GM19468 (cell line): Measurements from ENCODE around the gene ACADS.

Experiments used
- ATAC-seq: cut with Tn5 transposase; IDR thresholded peaks from one replicate; pipeline ENCODE4 v1.9.1; 2021; ENCODE audit warnings: mild to moderate bottlenecking, moderate library complexity, moderate number of reproducible peaks; ENCODE audit not compliant: unreplicated experiment; ENCODE audit errors: extremely low read depth

The ACADS gene, protein sequence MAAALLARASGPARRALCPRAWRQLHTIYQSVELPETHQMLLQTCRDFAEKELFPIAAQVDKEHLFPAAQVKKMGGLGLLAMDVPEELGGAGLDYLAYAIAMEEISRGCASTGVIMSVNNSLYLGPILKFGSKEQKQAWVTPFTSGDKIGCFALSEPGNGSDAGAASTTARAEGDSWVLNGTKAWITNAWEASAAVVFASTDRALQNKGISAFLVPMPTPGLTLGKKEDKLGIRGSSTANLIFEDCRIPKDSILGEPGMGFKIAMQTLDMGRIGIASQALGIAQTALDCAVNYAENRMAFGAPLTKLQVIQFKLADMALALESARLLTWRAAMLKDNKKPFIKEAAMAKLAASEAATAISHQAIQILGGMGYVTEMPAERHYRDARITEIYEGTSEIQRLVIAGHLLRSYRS

DNA sequence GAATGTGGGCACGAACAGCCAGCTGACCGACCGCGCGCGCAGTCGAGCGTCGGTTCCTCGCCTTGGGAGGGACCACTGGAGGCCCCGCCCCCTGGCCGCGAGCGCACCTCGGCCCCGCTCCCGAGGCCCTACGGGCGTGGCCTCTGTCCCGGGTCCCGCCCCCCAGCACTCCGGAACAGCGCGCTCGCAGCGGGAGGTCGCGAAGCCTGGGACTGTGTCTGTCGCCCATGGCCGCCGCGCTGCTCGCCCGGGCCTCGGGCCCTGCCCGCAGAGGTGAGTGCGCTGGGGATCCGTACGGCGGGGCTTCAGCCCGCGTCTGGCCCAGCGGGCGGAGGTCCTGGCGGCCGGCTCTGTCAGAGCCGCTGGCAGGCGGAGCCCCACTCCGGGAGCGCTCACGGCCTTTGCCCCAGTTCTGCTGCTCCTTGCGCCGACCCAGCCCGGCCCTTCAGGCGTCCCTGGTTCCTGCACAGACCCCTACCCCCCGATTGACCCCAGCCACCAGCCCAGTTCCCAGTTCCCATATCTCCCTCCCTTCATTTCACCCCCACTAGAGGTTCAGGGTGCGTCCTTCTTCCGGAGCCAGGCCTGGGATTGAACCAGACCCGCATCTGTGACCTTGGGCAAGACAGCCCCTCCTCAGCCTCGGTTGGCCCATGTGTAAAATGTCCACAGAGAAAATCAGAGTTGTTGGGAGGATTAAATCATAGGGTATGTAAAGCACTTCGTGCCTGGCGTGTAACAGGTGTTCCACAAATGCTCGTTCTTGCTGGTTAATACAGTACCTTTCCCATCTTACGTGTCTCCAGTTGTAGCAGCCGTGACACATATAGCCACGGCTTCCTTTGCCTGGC, at the start of gene ACADS:
ACADS (plus strand) TSS at position 168 of the 851 bp plus-strand sequence; CDS start at position 228, 60 bp downstream.
- ATAC-seq: peak; percentile 94

DNA sequence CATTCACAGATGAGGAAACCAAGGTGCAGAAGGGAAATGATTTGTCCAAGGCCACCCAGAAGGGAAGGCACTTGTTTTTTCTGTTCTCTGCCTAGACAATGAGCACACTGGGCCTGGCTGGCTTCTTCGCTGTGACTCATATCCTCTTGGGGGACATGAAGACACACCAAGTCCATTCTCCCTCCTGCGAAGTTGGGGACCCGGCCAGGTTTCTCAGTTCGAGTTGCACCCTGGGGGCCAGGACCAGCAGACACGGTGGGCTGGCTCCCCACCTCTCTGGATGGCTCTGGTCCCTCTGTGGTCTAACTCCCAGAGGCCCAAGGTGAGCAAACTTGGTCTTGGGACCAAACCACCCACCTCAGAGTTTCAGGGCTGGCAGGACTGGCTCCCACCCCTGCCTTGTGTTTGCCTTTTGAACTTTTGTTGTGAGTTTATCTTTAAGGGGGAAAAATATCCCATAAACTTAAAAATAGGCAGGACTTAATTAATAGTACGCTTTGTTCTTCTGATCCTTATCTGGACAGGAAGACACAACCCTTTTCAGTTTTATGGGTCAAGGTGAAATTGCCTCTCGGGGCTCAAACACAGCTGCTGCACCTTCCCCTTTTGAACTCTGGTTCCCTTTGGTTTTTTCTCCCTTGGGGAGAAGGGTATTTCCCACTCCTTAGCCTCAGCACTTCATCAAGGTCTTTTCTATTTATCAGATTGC, 47.7 kb upstream of the ACADS start:
- peak; percentile 41 for ATAC-seq

GRCh38 chr12:120678572-120678971, 47.1 kb upstream of the ACADS start:
- no peak for ATAC-seq

DNA sequence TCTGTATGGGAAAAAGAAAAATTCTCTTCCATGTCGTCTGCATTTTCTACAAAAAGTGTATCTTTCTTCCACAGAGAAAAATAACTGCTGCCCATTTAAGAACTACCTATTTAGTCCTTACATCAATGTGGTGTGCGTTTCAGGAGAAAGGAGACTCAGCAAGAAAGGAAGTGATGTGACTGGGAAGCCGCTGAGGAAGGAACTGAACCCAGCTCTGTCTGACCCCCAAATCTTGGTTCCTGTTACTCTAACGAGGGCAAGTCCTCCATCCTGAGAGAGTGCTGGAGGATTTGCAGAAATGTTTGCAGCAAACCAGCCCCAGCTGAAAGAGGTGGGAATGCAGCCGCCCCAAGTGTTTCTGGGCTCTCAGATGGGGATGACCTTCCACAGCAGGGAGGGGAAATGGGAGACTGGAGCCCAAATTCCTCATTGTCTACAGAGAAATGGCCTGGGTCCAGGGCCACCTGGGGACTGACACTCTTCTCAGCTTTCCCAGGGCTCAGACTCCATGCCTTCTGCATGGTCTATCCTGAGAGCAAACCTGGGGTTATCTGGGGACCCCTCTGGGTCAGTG, 45.4 kb upstream of the ACADS start:
- ATAC-seq: no peak

GRCh38 chr12:120684523-120684932, 41.1 kb upstream of the ACADS start:
- no peak for ATAC-seq

- no peak for ATAC-seq
Observed at GRCh38 chr12:120685522-120685921, 40.1 kb upstream of the ACADS start.

- peak; percentile 53 for ATAC-seq
Observed at GRCh38 chr12:120686151-120686689, 39.4 kb upstream of the ACADS start.

GRCh38 chr12:120686690-120687577, 38.7 kb upstream of the ACADS start, which contains the start of gene MLEC:
Gene MLEC, plus strand, starts transcription at chr12:120687149. Its CDS starts 148 bp downstream, at chr12:120687297.
- peak; percentile 35 for ATAC-seq

- no peak for ATAC-seq
Observed at GRCh38 chr12:120687578-120688289, 37.9 kb upstream of the ACADS start.

DNA sequence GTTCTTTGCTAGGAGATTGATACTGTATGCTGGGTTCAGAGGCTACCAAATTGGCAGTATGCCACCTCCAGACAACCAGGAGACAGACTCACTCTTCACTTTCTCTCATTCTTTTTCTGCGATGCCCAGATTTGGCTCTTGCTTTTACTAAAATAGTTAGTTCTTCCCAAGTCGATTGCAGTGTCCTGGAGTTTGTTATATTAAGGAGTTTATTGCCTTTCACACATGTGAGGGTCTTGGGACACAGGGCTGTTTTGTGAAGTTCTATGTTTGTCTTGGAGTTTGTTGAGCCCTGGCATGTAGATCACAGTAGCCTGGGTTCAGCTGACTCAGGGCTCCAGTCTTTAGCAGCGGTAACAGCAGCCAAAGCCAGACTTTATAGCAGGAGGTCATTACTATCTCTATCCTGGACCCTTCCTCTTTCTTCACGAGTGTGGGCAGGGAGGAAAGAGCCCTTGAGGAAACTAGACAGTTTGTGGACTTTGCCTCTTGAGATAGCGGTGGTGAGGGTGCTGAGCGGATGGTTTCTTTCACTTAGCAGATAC, 37.0 kb upstream of the ACADS start:
- ATAC-seq: no peak

DNA sequence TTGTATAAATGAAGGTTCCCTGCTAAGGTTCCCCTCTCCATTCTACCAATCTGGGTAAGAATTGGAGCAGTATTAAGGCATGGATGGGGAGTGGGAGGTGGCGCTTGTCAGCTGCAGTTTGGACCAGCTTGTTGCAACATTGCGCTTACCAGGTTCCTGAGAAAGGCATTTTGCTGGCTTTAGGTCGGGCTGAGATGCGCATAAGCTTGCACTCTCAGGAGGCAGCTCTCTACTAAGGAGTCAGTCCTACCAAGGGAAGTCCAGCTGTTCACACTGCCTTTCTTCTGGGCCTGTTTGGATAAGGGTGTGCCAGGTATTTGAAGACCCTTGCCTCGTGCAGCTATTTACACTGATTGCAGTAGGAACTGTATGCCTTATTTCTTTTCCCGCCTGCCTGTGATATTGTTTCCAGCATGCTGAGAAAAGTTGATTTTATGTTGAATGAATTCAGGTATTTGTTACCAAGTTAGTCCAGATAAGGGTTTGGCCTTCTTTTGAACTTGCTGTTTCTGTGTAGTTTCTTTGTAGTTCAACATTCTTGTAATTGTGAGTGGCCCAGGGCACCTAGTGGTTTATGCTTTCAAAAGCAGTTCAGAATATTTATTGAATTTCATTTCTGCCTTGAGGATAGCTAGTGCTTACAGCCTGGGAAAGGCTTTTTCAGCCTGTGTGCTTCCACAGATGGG, 36.1 kb upstream of the ACADS start:
- ATAC-seq: no peak

GRCh38 chr12:120690083-120690450, 35.6 kb upstream of the ACADS start:
- ATAC-seq: no peak

DNA sequence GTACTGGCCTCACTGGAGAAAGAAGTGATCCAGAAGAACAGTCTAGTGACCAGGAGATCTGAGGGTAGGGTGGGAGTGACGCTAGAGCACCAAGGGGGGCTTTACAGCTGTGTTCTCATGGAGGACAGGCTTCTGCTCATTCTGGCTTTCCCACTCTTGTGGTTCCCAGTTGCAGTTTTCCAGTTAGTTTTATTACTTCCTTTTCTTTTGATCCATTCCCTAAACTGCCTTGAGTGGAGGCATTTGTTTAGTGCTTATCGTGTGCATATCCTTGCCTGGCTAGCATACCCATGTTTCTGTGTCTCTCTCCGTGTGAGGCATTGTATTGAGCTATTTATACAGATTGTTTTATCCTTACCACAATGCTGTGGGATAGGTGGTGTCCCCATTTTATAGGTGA, 34.6 kb upstream of the ACADS start:
- no peak for ATAC-seq

- no peak for ATAC-seq
Observed at GRCh38 chr12:120692524-120693033, 33.0 kb upstream of the ACADS start.

DNA sequence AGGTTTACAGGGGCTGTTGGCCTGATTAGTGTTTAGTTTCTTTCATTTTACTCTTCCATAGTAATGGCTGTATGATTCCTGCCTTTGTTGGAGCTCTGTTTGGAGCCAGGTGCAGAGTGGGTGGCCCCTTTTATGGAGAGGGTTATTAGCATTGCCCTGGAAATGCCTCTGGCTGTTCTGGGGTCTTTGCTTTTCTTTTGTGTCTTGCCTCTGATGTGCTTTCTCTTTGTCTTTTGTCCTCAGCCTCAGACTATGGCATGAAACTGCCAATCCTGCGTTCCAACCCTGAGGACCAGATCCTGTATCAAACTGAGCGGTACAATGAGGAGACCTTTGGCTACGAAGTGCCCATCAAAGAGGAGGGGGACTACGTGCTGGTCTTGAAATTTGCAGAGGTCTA, 31.8 kb upstream of the ACADS start:
- no peak for ATAC-seq

DNA sequence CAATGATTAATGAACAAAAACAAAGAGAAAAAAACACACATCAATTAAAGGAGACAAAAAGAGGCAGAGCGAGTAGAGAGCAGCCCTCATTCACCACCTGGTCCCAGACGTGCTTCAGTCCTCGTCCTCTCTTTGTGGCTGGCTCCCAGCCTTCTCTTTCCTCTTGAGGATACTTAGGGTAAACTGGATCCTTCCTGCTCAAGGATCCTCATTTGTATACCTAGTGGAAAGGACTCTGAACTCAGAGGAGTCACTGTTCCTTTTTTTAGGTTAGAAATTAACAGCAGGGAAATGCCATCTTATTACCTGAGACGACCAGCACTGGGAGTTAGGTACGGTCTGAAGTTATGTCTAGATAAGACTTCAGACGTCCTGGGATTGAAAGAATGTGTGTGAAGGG, 29.0 kb upstream of the ACADS start:
- no peak for ATAC-seq

GRCh38 chr12:120697344-120697743, 28.3 kb upstream of the ACADS start:
- no peak for ATAC-seq
